SK-N-SH treated with all-trans-retinoic acid at 6 μM for 48 hours (cell line): Measurements from ENCODE around the gene STAMBPL1.

Source experiments
- RARB ChIP-seq: fragments of 250-450 bp; sonication (Bioruptor Pico); IDR thresholded peaks from 2 replicates; pipeline ENCODE4 v1.8.0; 2021; ENCODE audit warnings: mild to moderate bottlenecking, moderate library complexity
- TSHZ2 ChIP-seq: fragments of 250-450 bp; sonication (Bioruptor Pico); IDR thresholded peaks from 2 replicates; pipeline ENCODE4 v1.5.0; 2020; ENCODE audit warnings: mild to moderate bottlenecking, moderate library complexity

GRCh38 chr10:88843171-88843570, 36.9 kb upstream of the STAMBPL1 start:
- TF ChIP-seq RARB (CRISPR knock-in tag) (no peak), TSHZ2 (CRISPR knock-in tag) (no peak)
